OCI-LY7 (cell line): Measurements from ENCODE around the gene FOXD3. TPM values are rescaled to one million over a fixed set of nuclear protein-coding genes. Genes with fewer than 3 reads are reported as not detected.

ENCODE experiments used
- BruUV-seq: library from RNA; stranded (reverse); fragments of 400-500 nt; replicated peaks from 2 replicates; lab custom pipeline; 2021; lab: Mats Ljungman, UMichigan
- CTCF ChIA-PET: fragments of 300-600 bp; sonication (Branson Sonifier 250); formaldehyde crosslinking; loops from one replicate; lab custom pipeline; 2022; ENCODE audit warnings: antibody characterized with exemption; ENCODE audit not compliant: unreplicated experiment; lab: Charles Lee
- POLR2A ChIA-PET: fragments of 300-600 bp; sonication (Branson Sonifier 250); formaldehyde crosslinking; loops from one replicate; lab custom pipeline; 2022; ENCODE audit warnings: antibody characterized with exemption; lab: Charles Lee
- DNase-seq: peaks from one replicate; pipeline ENCODE4 v3.0.0-alpha.2; 2015; ENCODE audit warnings: low spot score
- H2AFZ ChIP-seq: fragments of 200-600 bp; sonication (generic), shearing (Covaris generic); 2 replicates; pipeline ENCODE4 v1.6.1; 2014; ENCODE audit warnings: mild to moderate bottlenecking, antibody characterized with exemption, low read length, moderate library complexity
- H3K27ac ChIP-seq: fragments of 200-600 bp; sonication (generic); 2 replicates; pipeline ENCODE4 v1.5.1; 2014; ENCODE audit warnings: mixed run types, low read depth, mild to moderate bottlenecking, moderate library complexity, low read length, inconsistent platforms; ENCODE audit not compliant: poor library complexity, severe bottlenecking
- H3K36me3 ChIP-seq: fragments of 200-600 bp; sonication (generic); 2 replicates; pipeline ENCODE4 v1.6.1; 2014; ENCODE audit warnings: mild to moderate bottlenecking, antibody characterized with exemption, low read length, moderate library complexity, mixed read lengths; ENCODE audit not compliant: insufficient read depth
- H3K4me1 ChIP-seq: fragments of 200-600 bp; sonication (generic); 2 replicates; pipeline ENCODE4 v1.5.1; 2014; ENCODE audit warnings: mild to moderate bottlenecking, low read length; ENCODE audit not compliant: insufficient read depth, poor library complexity, severe bottlenecking
- H3K4me2 ChIP-seq: fragments of 200-600 bp; sonication (generic); 2 replicates; pipeline ENCODE4 v1.6.1; 2014; ENCODE audit warnings: mild to moderate bottlenecking, low read length
- H3K4me3 ChIP-seq: fragments of 200-600 bp; sonication (generic); 2 replicates; pipeline ENCODE4 v1.5.1; 2014; ENCODE audit warnings: mild to moderate bottlenecking, low read depth, low read length; ENCODE audit not compliant: poor library complexity, severe bottlenecking
- H3K79me2 ChIP-seq: fragments of 200-600 bp; sonication (generic); 2 replicates; pipeline ENCODE4 v1.6.1; 2016; ENCODE audit warnings: low read depth, mild to moderate bottlenecking, low read length, moderate library complexity, mixed read lengths; ENCODE audit not compliant: insufficient read depth
- H3K9me2 ChIP-seq: fragments of 200-600 bp; sonication (generic); 2 replicates; pipeline ENCODE4 v1.6.1; 2016; ENCODE audit warnings: mild to moderate bottlenecking, low read length, mixed read lengths; ENCODE audit not compliant: insufficient read depth
- H3K9me3 ChIP-seq: fragments of 200-600 bp; sonication (generic); 2 replicates; pipeline ENCODE4 v1.6.1; 2014; ENCODE audit warnings: mild to moderate bottlenecking, mixed run types, low read length, mixed read lengths
- H4K20me1 ChIP-seq: fragments of 200-600 bp; sonication (generic); 2 replicates; pipeline ENCODE4 v1.6.1; 2014; ENCODE audit warnings: mild to moderate bottlenecking, antibody characterized with exemption, low read length, moderate library complexity, mixed read lengths; ENCODE audit not compliant: insufficient read depth
- EZH2phosphoT487 ChIP-seq: fragments of 200-600 bp; sonication (generic); IDR thresholded peaks from 2 replicates; pipeline ENCODE4 v1.6.1; 2018; ENCODE audit warnings: low read depth, borderline replicate concordance, mild to moderate bottlenecking, mixed run types, antibody characterized with exemption, low read length, moderate library complexity, mixed read lengths
- intact Hi-C: fragments of 100-400 bp; cut with micrococcal nuclease; formaldehyde crosslinking; loops from one replicate; pipeline ENCODE4 v1.10.0; 2022; ENCODE audit not compliant: unreplicated experiment
- total RNA-seq, 2 experiments: library from RNA; depleted of rRNA in 1 of 2; stranded (reverse); fragments of >200 nt in 1 of 2; shearing (Covaris generic) in 1 of 2; gene quantifications; 2 replicates each; pipeline ENCODE4 v1.2.3, GENCODE V29; 2014 to 2022
- TF ChIP-seq, protein P1 (sequence below): fragments of 200-600 bp; sonication (generic); conservative IDR thresholded peaks from 2 replicates; pipeline ENCODE4 v1.5.1; 2014; ENCODE audit warnings: mild to moderate bottlenecking, antibody characterized with exemption, low read length, moderate library complexity, mixed read lengths

Gene FOXD3
- total RNA-seq, 2 experiments from 2014 or later = 0.06 TPM; not detected in 1

GRCh38 chr1:63321785-63322113 is 618 bp upstream of the FOXD3 start:
- ChIA-PET POLR2A (interaction anchor here (0.6 to 0.7 kb wide), 4 partner anchors 10 to 123 kb away, joined by 3 to 7 read pairs (median 3); no protein-coding TSS in a partner anchor), CTCF (no interaction called here)
- intact Hi-C loops = no loop called here
- peaks cover 14% of the 10 kb centered on the region for H3K4me1 ChIP-seq
- DNase-seq = no peak
- peak overlapping the region; percentile 83 for H3K4me2 ChIP-seq
- H3K36me3 ChIP-seq = no peaks in the 10 kb centered on the region
- no peaks in the 10 kb centered on the region for H3K9me2 ChIP-seq
- no peaks in the 10 kb centered on the region for H3K9me3 ChIP-seq
- TF ChIP-seq, protein P1, sequence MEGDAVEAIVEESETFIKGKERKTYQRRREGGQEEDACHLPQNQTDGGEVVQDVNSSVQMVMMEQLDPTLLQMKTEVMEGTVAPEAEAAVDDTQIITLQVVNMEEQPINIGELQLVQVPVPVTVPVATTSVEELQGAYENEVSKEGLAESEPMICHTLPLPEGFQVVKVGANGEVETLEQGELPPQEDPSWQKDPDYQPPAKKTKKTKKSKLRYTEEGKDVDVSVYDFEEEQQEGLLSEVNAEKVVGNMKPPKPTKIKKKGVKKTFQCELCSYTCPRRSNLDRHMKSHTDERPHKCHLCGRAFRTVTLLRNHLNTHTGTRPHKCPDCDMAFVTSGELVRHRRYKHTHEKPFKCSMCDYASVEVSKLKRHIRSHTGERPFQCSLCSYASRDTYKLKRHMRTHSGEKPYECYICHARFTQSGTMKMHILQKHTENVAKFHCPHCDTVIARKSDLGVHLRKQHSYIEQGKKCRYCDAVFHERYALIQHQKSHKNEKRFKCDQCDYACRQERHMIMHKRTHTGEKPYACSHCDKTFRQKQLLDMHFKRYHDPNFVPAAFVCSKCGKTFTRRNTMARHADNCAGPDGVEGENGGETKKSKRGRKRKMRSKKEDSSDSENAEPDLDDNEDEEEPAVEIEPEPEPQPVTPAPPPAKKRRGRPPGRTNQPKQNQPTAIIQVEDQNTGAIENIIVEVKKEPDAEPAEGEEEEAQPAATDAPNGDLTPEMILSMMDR = no peak
- TF ChIP-seq EZH2phosphoT487 = no peak
- peak overlapping the region; percentile 96 for H2AFZ ChIP-seq
- peak overlapping the region; percentile 76 for H3K4me3 ChIP-seq
- no peak overlapping the region for H3K27ac ChIP-seq
- H3K79me2 ChIP-seq = no peaks in the 10 kb centered on the region
- no TSS peak for BruUV-seq
- H4K20me1 ChIP-seq = no peaks in the 10 kb centered on the region

- Histone ChIP-seq H3K36me3 (no peaks in the 10 kb centered on the region), H2AFZ (peak overlapping the region; percentile 96), H3K4me2 (peak overlapping the region; percentile 83), H3K9me3 (no peaks in the 10 kb centered on the region), H3K4me1 (peaks cover 9% of the 10 kb centered on the region), H3K79me2 (no peaks in the 10 kb centered on the region), H4K20me1 (no peaks in the 10 kb centered on the region), H3K4me3 (peak overlapping the region; percentile 76), H3K9me2 (no peaks in the 10 kb centered on the region), H3K27ac (no peak overlapping the region)
- BruUV-seq = no TSS peak
- ChIA-PET CTCF (no interaction called here), POLR2A (no interaction called here)
- intact Hi-C loops = no loop called here
- no peak for DNase-seq
- no peak for TF ChIP-seq EZH2phosphoT487
- TF ChIP-seq, protein P1 = no peak
These were observed 837 bp downstream of the FOXD3 start for GRCh38 chr1:63322944-63323864.
